ENCODE data around the gene MOCS3.

DNA sequence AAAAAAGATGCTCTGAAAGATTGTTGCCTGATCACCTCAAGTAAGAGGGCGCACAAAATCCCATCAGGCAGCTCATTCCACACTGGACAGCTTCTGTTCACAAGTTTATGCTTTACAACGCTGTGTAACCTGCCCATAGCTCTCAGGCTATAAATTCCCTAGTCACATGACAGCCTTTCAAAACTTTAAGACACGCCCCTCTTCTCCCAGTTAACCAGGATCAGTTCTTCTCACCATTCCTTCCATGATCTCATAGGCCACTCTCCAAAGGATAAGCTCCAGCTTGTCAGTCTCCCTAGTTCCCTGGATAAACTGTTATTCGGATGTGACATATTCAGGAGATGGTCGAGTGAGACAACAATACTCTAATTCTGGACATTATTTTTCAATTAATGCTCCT, 42.4 kb upstream of the MOCS3 start:
- no peak for TF ChIP-seq CTCF (IDR thresholded peaks at IDR 0.05)
- no peak for TF ChIP-seq EP300 (IDR thresholded peaks at IDR 0.05)
- TF ChIP-seq POLR2A (IDR thresholded peaks at IDR 0.05), result no peak
